Stimulated activated CD4-positive, alpha-beta T cell treated with anti-CD3 and anti-CD28 coated beads, Interleukin-4, amount 100 ng/mL, for 1 hour (primary cell): ENCODE results near the gene NGFR.
A peak's percentile ranks its signal among the peaks of the same experiment; 100 is the strongest.

ENCODE experiments used
- DNase-seq: peaks from one replicate; pipeline ENCODE4 v3.0.0-alpha.2; 2020

The NGFR gene

GRCh38 chr17:49469831-49470810, 25.0 kb upstream of the NGFR start:
- no peak for DNase-seq

- no peak for DNase-seq
Observed at GRCh38 chr17:49471089-49471683, 23.9 kb upstream of the NGFR start.

DNA sequence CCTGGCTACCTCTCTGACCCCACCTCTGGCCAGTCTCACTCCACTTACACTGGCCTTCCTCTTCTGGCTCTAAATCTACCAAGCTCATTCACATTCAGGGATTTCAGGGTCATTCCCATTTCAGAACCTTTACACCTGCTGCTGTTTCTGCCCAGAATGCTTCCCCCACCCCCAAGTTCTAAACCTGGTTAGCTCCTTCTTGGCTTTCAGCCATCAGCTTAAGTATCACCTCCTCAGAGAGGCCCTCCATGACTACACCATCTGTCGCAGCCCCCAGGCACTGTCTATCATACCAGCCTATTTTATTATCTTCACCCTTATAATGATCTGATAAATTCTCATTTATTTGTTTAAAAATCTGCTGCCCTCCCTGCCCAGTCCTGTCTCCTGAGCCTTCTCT, 23.3 kb upstream of the NGFR start:
- DNase-seq: no peak

DNA sequence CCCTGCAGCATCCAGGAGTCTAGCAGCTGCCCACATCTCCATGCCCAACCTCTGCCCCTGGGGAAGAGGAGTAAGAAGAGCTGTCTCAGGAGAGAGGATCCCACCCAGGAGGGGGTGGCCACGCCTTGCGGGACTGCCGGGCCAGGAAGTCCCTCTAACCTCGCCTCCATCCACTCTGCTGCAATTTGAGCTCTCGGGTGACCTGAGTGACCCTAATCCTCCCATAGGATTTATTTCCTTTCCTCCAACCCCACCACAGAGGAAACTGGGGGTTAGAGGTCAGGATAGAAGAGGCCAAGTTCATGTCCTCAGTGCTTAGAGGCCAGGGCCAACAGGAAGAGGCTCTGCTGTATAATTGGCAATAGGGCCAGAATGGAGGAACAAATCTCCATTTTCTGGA, 22.6 kb upstream of the NGFR start:
- no peak for DNase-seq

- no peak for DNase-seq
Observed at GRCh38 chr17:49473900-49474751, 21.0 kb upstream of the NGFR start.

DNA sequence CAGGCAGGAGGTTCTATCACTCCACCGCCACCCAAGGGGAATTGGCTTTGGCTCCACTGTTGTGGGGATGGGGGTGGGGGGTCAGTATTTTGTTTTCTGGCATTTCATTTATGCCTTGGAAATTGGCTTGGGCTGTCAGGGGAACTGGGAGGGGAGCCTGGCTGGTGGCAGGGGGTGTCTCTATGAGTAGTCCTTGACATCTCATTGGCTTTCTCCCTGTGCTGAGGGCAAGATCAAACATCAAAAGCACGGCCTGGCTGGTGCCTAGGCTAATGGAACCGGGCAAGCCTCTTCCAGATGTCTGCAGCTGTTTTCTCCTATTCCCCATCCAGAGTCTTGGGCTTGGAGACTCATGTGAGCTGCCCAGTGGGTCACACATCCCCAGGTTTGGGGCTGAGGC, 17.4 kb upstream of the NGFR start:
- DNase-seq: no peak

DNA sequence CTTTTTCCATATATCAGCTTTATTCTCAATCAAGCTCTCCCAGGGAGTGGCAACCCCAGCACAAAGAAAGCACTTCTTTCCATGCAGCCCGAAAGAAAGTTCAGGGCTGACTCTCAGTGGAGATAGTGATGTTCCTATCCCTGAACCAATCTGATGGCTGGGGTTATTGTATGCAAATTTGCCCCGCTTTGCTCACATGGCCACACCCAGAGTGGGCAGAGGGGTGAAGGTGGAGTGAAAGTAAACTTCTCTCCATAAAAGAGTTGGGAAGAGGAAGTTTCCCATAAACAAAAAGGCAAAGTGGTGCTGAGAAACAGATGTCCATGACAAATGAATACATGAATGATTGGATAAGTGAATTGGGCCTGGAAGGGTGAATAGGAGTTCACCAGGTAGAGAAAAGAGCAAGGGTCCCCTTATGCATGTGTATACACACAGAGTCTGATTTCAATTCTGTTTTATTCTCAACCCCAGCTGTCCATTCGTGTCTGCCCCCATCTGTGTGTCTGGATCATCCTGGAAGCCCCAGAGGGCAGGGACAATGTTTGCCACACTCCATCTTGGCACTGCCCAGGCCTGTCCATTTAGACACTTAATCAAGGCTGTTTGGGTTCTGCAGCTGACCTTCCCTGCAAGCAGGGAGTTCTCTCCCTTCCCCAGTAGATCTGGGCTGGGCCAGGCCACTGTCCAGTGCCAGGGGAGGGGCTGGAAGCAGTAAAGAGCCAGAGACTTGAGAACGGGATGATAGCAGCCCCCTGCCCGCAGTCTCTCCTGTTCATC, 14.1 kb upstream of the NGFR start:
- no peak for DNase-seq

DNA sequence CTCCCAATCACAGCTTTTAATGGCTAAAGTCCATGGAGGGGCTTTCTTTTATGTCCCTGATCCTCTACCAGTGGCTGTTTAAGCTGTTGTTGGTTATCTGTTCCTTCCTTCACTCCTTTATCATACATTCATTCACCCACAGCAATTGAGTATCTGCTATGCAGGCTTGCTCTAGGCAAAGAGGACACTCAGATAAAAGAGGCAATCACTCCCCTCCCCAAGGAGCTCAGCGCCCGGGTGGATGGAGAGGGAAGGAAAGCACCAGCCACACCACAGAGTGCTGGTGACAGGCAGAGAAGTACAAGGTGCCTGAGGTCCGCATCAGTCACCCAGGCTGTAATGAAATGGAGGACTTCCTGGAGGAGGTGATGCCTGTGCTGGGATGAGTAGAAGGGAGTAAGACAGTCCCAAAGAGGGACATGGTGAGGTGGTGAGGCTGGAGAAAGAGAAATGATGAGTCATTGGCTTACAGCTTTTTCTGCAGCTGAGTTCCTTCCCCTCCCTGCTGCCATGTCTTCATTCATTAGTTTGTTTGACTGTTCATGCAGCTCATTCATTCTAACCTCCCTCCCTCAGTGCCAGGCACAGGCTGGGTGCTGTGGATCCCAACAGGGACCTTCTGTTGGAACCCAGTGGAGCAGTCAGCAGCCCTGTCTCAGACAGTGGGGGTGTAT, 12.8 kb upstream of the NGFR start:
- DNase-seq: no peak

DNA sequence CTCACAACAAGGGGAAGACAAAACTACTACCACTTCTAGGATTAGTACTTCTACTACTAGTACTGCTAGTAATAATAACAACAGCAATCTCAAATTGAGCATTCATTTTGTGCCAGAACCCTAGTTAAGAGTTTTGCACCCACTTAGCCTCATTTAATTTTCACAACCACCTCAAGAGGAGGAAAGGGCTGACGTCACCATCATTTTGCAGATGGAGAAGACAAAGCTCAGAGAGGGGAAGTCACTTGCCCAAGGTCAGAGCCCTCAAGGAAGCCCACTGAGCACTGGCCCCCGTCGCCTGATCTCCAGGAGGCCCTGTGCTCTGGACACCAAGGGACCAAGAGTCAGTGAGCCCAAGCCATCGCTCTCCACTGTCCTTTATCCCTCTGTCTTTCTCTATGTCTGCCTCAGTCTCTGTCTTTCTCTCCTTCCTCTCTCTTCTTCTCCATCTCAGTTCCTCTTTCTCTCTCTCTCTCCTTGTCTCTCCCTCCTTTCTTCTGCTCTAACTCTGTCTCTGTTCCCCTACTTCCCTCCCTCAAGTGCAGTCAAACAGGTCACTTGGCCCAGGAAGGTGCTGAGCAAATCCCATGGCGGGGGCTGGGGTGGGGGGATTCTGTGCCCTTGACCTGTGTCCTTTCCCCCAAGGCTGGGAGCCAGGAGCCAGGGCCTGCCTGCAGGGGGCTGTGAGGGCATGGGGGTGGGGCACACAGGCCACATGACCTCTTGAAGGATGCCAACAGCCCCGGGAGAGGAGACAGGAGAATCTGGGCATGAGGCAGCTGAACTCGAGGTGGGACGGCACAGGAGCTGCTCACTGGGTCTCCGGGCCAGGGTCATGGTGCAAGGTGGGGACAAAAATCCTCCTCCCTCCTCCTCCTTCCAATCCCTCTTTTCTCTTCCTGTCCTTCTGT, 11.2 kb upstream of the NGFR start:
- no peak for DNase-seq

GRCh38 chr17:49484588-49484987, 10.5 kb upstream of the NGFR start:
- no peak for DNase-seq

DNA sequence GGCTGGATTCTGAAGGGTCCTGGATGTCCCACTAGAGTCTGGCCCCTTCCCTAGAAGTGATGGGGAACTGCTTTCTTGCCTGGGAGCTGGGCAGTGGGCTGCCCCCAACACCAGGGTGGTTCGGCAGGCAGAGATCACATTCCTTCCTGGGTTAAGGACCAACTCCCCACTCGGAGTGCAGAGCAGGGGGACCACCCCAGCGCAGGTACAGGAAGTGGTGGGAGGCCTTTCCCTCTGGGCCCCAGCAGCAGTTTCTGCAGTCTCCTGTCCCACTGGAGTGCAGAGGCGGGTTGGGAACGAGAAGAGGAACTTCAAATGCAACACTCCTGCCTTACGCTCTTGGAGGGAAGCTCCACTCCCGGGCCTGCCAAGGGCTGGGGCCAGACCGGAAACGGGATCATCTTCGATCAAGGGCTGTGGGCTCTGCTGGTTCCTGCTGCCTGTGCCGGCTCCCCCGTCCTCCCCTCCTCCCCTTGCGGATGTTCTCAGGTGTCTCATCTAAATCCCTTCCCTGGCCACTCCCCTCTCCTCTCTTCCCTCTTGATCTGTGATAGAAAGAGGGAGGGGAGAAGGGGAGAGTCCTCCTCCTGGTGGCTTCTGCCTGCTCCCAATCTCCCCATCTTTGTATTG, 9.0 kb upstream of the NGFR start:
- DNase-seq: no peak

DNA sequence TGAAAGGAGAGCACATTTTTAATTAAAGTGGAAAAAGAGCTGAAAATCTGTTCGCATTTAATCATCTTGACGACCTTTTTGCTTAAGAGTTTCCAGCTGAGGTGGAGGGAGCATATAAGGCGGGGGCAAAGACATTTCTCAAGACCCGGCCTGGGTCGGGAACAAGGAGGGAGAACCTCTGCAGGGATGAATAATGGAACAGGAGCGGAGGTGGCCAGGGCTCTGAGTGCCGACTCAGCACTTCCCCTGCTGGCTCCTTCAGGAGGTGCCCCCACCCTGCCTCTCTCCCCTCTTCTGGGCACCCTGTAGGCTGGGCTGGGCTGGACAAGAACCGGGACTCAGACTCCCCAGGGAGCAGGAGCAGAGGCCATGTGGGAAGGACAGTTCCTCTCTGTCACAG, 7.9 kb upstream of the NGFR start:
- no peak for DNase-seq

DNA sequence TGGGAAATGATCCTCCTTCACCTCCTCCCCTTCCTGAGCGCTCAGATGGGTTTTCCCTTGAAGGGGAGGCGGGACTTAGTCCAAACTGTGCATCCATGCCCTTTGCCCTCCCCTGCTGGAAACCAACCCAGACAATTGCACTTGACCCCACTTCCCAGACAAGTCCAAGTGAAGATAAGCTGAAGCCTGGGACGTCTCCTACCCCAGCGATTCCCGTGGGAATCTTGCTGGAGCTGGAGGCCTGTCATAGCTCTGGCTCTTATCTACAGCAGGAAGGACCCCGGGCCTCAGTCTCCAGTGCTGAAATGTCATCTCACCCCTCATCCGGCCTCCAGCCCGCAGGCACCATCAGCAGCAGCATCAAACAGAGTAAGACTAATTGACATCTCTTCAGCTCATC, 6.5 kb upstream of the NGFR start:
- no peak for DNase-seq

- DNase-seq: no peak
Observed at GRCh38 chr17:49489348-49489747, 5.7 kb upstream of the NGFR start.

GRCh38 chr17:49490276-49490675, 4.8 kb upstream of the NGFR start:
- no peak for DNase-seq

DNA sequence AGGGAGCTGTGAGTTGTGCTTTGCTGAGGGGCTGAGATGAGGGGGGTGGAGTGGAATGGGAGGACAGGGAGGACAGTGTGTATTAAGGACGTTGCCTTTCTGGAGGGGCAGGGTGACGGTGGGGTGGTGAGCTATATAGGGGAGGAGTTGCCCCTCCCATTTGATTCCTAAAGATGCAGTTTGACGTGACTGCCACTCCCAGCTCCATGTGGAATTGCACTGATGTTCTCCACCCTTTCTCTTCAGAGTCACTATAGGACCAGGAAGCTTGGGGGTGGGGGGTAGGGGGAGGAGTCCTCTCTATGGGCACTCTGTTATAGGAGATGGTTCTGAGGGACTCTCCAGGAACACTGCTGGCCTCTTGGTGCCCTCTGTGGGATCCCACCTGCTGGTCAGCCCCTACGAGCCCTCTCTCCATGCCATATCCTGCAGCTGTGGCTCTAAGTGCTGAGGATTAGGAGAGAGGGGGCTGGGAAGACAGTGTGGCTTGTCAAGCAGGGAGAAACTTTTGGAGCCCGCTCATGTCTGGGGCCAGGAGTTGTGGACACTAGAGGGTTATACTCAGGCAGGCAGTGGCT, 3.8 kb upstream of the NGFR start:
- no peak for DNase-seq

GRCh38 chr17:49494399-49494985, 601 bp upstream of the NGFR start:
- DNase-seq: no peak

GRCh38 chr17:49495842-49496182, 719 bp downstream of the NGFR start:
- DNase-seq: peak; percentile 6

GRCh38 chr17:49496183-49496866, 1.2 kb downstream of the NGFR start:
- DNase-seq: peak; percentile 90
